Tibial nerve (tissue), 4 donors: ENCODE data around the gene CCNY.

ENCODE experiments used
- EP300 ChIP-seq, 2 donors: sonication (generic); formaldehyde crosslinking; IDR thresholded peaks; one replicate each; pipeline ENCODE4 v1.6.1; 2017; ENCODE audit warnings: antibody characterized with exemption in 2 of 2, mild to moderate bottlenecking in 1 of 2
- TF ChIP-seq, protein P1 (sequence below), 5 experiments: fragments of 200-600 bp in 3 of 5; fragments of 450-650 bp in 2 of 5; sonication (generic) in 3 of 5; IDR thresholded peaks; one replicate each; pipeline ENCODE4 v1.5.1; 2016 to 2019; ENCODE audit warnings: antibody characterized with exemption in 5 of 5, mild to moderate bottlenecking in 3 of 5, moderate library complexity in 2 of 5

DNA sequence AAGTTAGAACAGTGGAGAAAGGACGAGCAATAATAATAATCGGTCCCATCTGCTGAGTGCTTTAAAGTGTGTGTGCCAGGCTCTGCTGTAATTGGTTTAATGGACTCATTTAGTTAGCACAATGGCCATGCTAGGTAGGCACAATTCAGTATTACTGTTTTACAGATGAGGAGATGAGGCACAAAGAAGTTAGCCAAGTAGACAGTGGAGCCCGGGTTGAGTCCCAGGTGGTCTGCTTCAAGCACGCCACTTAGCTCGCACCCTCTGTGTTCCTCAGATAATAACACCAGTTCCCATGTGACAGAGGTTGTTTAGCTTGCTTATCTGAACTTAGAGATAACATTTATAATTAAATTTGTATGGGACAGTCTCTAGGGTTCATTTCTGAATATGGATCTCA, 167.3 kb downstream of the CCNY start:
- TF ChIP-seq, protein P1, sequence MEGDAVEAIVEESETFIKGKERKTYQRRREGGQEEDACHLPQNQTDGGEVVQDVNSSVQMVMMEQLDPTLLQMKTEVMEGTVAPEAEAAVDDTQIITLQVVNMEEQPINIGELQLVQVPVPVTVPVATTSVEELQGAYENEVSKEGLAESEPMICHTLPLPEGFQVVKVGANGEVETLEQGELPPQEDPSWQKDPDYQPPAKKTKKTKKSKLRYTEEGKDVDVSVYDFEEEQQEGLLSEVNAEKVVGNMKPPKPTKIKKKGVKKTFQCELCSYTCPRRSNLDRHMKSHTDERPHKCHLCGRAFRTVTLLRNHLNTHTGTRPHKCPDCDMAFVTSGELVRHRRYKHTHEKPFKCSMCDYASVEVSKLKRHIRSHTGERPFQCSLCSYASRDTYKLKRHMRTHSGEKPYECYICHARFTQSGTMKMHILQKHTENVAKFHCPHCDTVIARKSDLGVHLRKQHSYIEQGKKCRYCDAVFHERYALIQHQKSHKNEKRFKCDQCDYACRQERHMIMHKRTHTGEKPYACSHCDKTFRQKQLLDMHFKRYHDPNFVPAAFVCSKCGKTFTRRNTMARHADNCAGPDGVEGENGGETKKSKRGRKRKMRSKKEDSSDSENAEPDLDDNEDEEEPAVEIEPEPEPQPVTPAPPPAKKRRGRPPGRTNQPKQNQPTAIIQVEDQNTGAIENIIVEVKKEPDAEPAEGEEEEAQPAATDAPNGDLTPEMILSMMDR (IDR thresholded peaks at IDR 0.05): no peak
- TF ChIP-seq EP300 (IDR thresholded peaks at IDR 0.05): no peak
